ENCODE measurements around the gene AREG. TPM values are rescaled to one million over a fixed set of nuclear protein-coding genes. Genes with fewer than 3 reads are reported as not detected.

The AREG gene
- total and polyA plus RNA-seq, 9 donors: 0.48 to 146 (median 6.7) TPM

DNA sequence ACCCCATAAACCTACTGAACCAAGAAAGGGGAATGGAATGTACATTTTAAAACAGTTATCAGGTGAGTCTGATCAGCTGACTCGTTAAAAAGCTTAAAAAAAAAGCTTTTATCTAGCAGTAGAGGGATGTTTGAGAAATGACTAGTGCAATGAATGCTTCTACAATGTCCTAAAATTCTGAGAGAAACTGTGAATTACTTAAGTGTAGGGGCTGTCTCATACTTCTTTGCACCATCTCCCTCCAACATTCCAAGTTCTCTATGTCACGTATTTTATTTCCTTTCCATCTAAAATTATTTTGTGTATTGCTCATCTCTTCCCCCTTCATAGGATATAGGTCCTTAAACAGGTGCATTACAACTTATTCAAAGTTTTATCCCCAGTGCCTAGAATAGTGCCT lies 11.9 kb upstream of the AREG start:
- Histone ChIP-seq H3K27ac (no peak overlapping the region), H3K27me3 (no peaks in the 10 kb centered on the region), H3K9me3 (no peaks in the 10 kb centered on the region), H3K36me3 (no peaks in the 10 kb centered on the region), H3K4me3 (no peak overlapping the region), H3K4me1 (ENCODE audit: insufficient read depth) (no peaks in the 10 kb centered on the region)
- no peak for DNase-seq
- no peak for TF ChIP-seq CTCF (IDR thresholded peaks at IDR 0.05)
- no peak for TF ChIP-seq POLR2A (IDR thresholded peaks at IDR 0.05)
- no peak for TF ChIP-seq EP300 (IDR thresholded peaks at IDR 0.05)
- whole genome bisulfite sequencing, 3 donors: 62 to 65% (median 64%) methylated on average over 2 of the region's 2 CpGs
- intact Hi-C loops (cut with DNase I): no loop called here

DNA sequence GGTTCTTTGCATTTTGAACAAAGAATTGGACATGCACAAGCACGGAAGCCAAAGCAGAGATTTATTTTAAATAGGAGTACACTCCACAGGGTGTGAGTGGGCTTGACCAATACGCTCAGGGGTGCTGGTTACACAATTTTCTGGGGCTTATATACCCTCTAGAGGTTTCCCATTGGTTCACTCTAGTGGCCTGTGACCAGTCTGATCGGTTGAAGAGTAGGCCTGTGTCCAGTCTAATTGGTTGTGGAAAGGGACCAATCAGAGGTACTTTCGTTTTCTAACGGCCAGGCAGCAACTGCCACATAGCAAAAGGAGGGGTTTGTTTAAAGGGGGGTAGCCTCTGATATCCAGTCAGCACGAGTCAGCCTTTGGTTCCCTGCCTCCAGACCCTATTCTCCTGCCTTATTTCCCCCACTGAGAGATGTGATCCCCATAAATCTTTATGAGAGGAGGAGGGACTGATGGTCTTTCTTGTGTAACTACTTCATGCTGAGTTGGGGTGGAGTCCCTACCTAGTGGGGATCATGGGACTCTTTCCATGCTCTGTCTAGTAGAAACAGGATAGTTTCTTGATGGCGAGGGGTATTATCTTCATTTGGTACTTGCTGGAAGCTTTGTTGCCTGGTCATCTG lies 11.3 kb upstream of the AREG start:
- Histone ChIP-seq H3K36me3 (no peaks in the 10 kb centered on the region), H3K4me3 (no peak overlapping the region), H3K27me3 (no peaks in the 10 kb centered on the region), H3K9me3 (no peaks in the 10 kb centered on the region), H3K4me1 (ENCODE audit: insufficient read depth) (no peaks in the 10 kb centered on the region), H3K27ac (no peak overlapping the region)
- TF ChIP-seq POLR2A (IDR thresholded peaks at IDR 0.05) (no peak), CTCF (IDR thresholded peaks at IDR 0.05) (no peak), EP300 (IDR thresholded peaks at IDR 0.05) (no peak)
- no peak for DNase-seq
- WGBS, 3 donors: 71 to 82% (median 74%) methylated on average over 7 of the region's 7 CpGs
- intact Hi-C loops (cut with DNase I): no loop called here

DNA sequence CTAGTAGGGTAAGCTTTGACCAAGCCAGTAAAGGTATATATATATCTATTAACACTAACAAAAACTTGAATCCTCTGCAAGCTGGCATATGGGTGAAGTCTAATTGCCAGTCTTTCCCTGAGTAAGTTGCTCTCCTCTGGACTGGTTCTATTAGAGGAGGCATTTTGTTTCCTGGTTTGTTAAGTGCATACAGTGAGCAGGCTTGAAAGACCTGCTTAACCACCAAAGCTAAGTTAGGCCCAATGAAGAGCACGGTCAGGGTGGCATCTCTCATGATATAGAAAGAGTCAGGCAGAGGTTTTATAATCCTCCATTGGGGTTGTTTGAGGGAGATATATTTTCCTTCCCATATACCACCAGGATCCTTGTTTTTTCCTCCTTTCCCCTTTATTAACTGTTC lies 9.6 kb upstream of the AREG start:
- TF ChIP-seq POLR2A (IDR thresholded peaks at IDR 0.05) (no peak), EP300 (IDR thresholded peaks at IDR 0.05) (no peak), CTCF (IDR thresholded peaks at IDR 0.05) (no peak)
- H3K9me3 ChIP-seq: no peaks in the 10 kb centered on the region
- no peaks in the 10 kb centered on the region for H3K27me3 ChIP-seq
- H3K36me3 ChIP-seq: no peaks in the 10 kb centered on the region
- no peak overlapping the region for H3K4me3 ChIP-seq
- no peak for DNase-seq
- no peak overlapping the region for H3K27ac ChIP-seq
- 92 to 95% (median 94%) methylated on average over 1 of the region's 1 CpG for whole genome bisulfite sequencing, 3 donors
- H3K4me1 ChIP-seq (ENCODE audit: insufficient read depth): no peaks in the 10 kb centered on the region
- intact Hi-C loops (cut with DNase I): no loop called here

DNA sequence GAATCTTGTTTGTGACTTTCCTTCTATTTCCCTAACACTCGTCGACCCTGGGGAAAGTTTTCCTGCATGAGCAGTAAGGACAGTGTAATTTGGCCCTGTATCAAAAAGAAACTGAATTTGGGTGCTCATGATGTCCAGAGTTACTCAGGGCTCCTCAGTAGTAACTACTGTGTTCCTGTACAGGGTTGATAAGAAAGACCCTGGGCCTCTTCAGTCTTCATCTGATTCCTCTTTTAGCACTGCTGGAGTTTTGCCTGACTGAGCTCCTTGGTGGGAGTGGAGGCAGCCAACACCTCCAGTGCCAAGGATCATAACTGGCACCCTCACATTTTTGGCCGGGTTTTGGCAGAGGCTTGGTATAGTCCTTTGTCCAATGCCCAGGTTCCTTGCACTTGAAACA lies 7.1 kb upstream of the AREG start:
- H3K27me3 ChIP-seq: no peaks in the 10 kb centered on the region
- 89 to 91% (median 89%) methylated on average over 3 of the region's 3 CpGs for WGBS, 3 donors
- H3K27ac ChIP-seq: no peak overlapping the region
- H3K4me1 ChIP-seq (ENCODE audit: insufficient read depth): no peaks in the 10 kb centered on the region
- intact Hi-C loops (cut with DNase I): no loop called here
- DNase-seq: no peak
- no peak overlapping the region for H3K4me3 ChIP-seq
- H3K36me3 ChIP-seq: no peaks in the 10 kb centered on the region
- H3K9me3 ChIP-seq: no peaks in the 10 kb centered on the region
- no peak for TF ChIP-seq POLR2A (IDR thresholded peaks at IDR 0.05)
- no peak for TF ChIP-seq EP300 (IDR thresholded peaks at IDR 0.05)
- no peak for TF ChIP-seq CTCF (IDR thresholded peaks at IDR 0.05)
